Activated CD4-positive, alpha-beta T cell treated with anti-CD3 and anti-CD28 coated beads, Interleukin-2, amount 50 U/mL, for 48 hours (primary cell): ENCODE results near the gene SNW1.
"Not testable (repeated sequence)": the region's sequence is repeated elsewhere in the genome, so short reads cannot be mapped to it uniquely, and the experiment has no call there.

Experiments used
- DNase-seq, 2 experiments: peaks; one replicate each; pipeline ENCODE4 v3.0.0-alpha.2; 2020

Gene SNW1

GRCh38 chr14:77760381-77761204 lies at the start of gene SNW1:
Gene SNW1 (minus strand): TSS chr14:77761156. CDS start chr14:77761127, 29 bp downstream.
- peak; percentile 87 to 93 for DNase-seq

GRCh38 chr14:77809011-77809410 lies 48.1 kb upstream of the SNW1 start:
- no peak for DNase-seq

- DNase-seq, result no peak
Measured at GRCh38 chr14:77808250-77808649, 47.3 kb upstream of the SNW1 start.

- DNase-seq, result no peak
Measured at GRCh38 chr14:77805706-77806105, 44.8 kb upstream of the SNW1 start.

- peak; percentile 48 to 61 for DNase-seq
Measured at GRCh38 chr14:77804592-77804991, 43.6 kb upstream of the SNW1 start.

GRCh38 chr14:77800814-77801213 lies 39.9 kb upstream of the SNW1 start:
- no peak for DNase-seq

GRCh38 chr14:77799863-77800730 lies 39.1 kb upstream of the SNW1 start, which contains the start of gene ADCK1:
Gene ADCK1 (plus strand): TSS chr14:77800109. CDS start chr14:77818979, 18,870 bp downstream.
- peak; percentile 88 to 90 for DNase-seq

GRCh38 chr14:77799456-77799855 lies 38.5 kb upstream of the SNW1 start:
- DNase-seq, result not testable (repeated sequence)

- DNase-seq, result no peak
Measured at GRCh38 chr14:77794357-77794756, 33.4 kb upstream of the SNW1 start.

GRCh38 chr14:77793255-77793654 lies 32.3 kb upstream of the SNW1 start:
- DNase-seq, result not testable (repeated sequence)

- DNase-seq, result no peak
Measured at GRCh38 chr14:77791225-77791600, 30.3 kb upstream of the SNW1 start.

GRCh38 chr14:77790566-77791224 lies 29.7 kb upstream of the SNW1 start:
- DNase-seq, result no peak

GRCh38 chr14:77786148-77786547 lies 25.2 kb upstream of the SNW1 start:
- DNase-seq, result no peak

- DNase-seq, result no peak
Measured at GRCh38 chr14:77782202-77782601, 21.2 kb upstream of the SNW1 start.

- DNase-seq, result not testable (repeated sequence)
Measured at GRCh38 chr14:77773966-77774365, 13.0 kb upstream of the SNW1 start.

GRCh38 chr14:77768442-77769069 lies 7.6 kb upstream of the SNW1 start:
- DNase-seq, result not testable (repeated sequence)

- DNase-seq, result no peak
Measured at GRCh38 chr14:77763978-77764377, 3.0 kb upstream of the SNW1 start.

GRCh38 chr14:77763316-77763715 lies 2.4 kb upstream of the SNW1 start:
- no peak for DNase-seq

GRCh38 chr14:77761205-77761931 lies 412 bp upstream of the SNW1 start:
- no peak for DNase-seq

- no peak for DNase-seq
Measured at GRCh38 chr14:77752799-77753516, 8.0 kb downstream of the SNW1 start.

GRCh38 chr14:77752266-77752665 lies 8.7 kb downstream of the SNW1 start:
- no peak for DNase-seq
